Measurements from ENCODE around the gene BABAM2.
A peak's percentile ranks its signal among the peaks of the same experiment; 100 is the strongest.

Gene BABAM2

DNA sequence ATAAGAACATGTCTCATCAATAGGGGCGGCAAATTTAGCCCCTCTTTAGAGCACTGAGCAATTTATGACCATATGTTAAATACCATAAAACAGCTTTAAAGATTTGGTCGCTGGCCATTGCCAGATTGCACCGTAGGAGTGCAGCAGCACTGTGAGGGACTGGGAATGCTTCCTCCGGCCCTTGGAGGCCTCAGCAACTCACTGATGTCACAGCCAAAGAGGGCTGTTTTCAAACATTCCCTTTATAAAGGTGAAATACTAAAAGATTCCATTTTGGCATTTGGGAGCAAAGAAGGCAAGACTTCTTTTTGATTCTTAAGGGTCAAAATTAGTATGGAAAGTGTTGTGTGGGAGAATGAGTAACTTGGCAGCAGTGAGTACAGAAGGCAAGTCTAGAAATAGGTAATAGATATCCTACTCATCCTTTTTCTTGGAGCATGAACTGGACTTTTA, 63.7 kb downstream of the BABAM2 start:
- TF ChIP-seq, protein P1, sequence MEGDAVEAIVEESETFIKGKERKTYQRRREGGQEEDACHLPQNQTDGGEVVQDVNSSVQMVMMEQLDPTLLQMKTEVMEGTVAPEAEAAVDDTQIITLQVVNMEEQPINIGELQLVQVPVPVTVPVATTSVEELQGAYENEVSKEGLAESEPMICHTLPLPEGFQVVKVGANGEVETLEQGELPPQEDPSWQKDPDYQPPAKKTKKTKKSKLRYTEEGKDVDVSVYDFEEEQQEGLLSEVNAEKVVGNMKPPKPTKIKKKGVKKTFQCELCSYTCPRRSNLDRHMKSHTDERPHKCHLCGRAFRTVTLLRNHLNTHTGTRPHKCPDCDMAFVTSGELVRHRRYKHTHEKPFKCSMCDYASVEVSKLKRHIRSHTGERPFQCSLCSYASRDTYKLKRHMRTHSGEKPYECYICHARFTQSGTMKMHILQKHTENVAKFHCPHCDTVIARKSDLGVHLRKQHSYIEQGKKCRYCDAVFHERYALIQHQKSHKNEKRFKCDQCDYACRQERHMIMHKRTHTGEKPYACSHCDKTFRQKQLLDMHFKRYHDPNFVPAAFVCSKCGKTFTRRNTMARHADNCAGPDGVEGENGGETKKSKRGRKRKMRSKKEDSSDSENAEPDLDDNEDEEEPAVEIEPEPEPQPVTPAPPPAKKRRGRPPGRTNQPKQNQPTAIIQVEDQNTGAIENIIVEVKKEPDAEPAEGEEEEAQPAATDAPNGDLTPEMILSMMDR (conservative IDR thresholded peaks at IDR 0.05; ENCODE audit: low read depth, low read length): peak; percentile 16
- DNase-seq (ENCODE audit: low read depth): peak; percentile 45
- H3K4me3 ChIP-seq (ENCODE audit: low read depth, low read length): no peak overlapping the region

DNA sequence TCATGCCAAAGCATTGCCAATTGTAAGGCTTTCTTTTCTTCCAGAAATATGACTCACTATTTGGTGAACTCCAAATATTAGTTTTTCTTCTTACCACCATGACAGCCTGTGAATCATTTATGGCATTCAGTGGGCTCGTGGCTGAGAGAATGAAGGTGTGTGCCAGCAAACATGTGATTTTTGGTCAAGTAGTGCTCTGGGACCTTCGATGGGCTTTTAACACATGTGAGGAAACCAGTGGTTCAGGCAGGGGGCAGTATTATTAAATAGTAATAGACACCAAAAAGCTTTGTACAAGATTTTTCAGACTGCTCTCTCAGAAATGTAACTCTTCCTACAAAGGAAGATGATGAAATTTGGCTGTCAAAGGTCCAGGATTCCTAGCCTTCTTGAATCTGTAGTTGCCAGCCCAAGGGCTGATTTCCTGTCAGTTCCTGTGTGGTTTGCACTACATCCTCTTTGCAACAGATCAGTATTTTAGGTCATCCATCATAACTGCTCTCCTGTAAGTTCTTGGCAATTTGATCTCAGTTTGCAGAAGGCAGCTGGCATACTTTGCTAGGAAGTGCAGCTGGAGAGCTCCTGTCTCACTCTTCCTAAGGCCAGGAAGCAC, 64.3 kb downstream of the BABAM2 start:
- H3K4me3 ChIP-seq (ENCODE audit: low read depth, low read length): no peak overlapping the region
- DNase-seq (ENCODE audit: low read depth): peak; percentile 99
- TF ChIP-seq, protein P1 (conservative IDR thresholded peaks at IDR 0.05; ENCODE audit: low read depth, low read length): peak; percentile 57

GRCh38 chr2:27955384-27956161, 65.0 kb downstream of the BABAM2 start:
- TF ChIP-seq, protein P1 (conservative IDR thresholded peaks at IDR 0.05; ENCODE audit: low read depth, low read length): no peak
- no peak overlapping the region for H3K4me3 ChIP-seq (ENCODE audit: low read depth, low read length)
- no peak for DNase-seq (ENCODE audit: low read depth)

GRCh38 chr2:27956888-27957287, 66.4 kb downstream of the BABAM2 start:
- DNase-seq (ENCODE audit: low read depth): peak; percentile 90
- TF ChIP-seq, protein P1 (conservative IDR thresholded peaks at IDR 0.05; ENCODE audit: low read depth, low read length): no peak

DNA sequence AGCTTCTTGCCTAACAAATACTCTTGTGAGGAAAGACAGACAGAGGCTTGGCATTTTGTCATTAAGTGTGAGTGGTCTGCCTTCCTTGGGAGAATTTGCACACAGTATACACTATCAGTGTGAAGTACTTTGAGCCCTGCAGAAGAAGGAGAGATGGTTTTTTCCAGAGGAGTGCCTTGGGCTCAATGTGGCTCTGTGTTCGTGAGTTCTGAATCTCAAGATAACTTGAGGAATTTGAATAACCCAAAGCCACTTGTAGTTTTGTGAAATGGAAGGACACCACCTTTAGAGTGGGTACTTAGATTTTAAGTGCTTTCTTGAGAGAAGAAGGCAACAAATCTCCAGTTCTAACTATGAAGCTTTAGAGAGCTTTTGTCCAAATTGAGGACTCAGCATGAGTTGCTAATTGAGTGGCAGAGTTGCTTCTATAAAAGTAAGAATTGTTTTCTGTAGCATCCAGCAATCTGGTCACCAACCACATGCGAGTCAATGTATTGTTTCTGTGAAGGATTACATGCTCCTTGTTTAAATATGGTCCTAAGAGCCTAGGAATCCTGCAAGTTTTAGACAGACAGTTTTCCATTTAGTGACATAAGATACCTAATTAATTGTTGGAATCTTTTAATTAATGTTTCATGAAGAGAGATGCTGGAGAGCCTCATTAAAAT, 68.3 kb downstream of the BABAM2 start:
- no peak overlapping the region for H3K4me3 ChIP-seq (ENCODE audit: low read depth, low read length)
- no peak for DNase-seq (ENCODE audit: low read depth)
- TF ChIP-seq, protein P1 (conservative IDR thresholded peaks at IDR 0.05; ENCODE audit: low read depth, low read length): no peak

More at GRCh38 chr2:27956888-27957287, 66.4 kb downstream of the BABAM2 start:
- H3K4me3 ChIP-seq (ENCODE audit: low read depth, low read length): no peak overlapping the region

- peak; percentile 74 for DNase-seq (ENCODE audit: low read depth)
- H3K4me3 ChIP-seq (ENCODE audit: low read depth, low read length): no peak overlapping the region
These were observed 69.0 kb downstream of the BABAM2 start for GRCh38 chr2:27959496-27959895.

More at GRCh38 chr2:27959496-27959895, 69.0 kb downstream of the BABAM2 start:
- TF ChIP-seq, protein P1 (conservative IDR thresholded peaks at IDR 0.05; ENCODE audit: low read depth, low read length): no peak
